HG02943 (cell line): ENCODE results near the gene MOV10.

ENCODE experiments used
- ATAC-seq: cut with Tn5 transposase; IDR thresholded peaks from one replicate; pipeline ENCODE4 v1.9.1; 2021; ENCODE audit warnings: mild to moderate bottlenecking, low read depth, moderate library complexity; ENCODE audit not compliant: unreplicated experiment

Gene MOV10

DNA sequence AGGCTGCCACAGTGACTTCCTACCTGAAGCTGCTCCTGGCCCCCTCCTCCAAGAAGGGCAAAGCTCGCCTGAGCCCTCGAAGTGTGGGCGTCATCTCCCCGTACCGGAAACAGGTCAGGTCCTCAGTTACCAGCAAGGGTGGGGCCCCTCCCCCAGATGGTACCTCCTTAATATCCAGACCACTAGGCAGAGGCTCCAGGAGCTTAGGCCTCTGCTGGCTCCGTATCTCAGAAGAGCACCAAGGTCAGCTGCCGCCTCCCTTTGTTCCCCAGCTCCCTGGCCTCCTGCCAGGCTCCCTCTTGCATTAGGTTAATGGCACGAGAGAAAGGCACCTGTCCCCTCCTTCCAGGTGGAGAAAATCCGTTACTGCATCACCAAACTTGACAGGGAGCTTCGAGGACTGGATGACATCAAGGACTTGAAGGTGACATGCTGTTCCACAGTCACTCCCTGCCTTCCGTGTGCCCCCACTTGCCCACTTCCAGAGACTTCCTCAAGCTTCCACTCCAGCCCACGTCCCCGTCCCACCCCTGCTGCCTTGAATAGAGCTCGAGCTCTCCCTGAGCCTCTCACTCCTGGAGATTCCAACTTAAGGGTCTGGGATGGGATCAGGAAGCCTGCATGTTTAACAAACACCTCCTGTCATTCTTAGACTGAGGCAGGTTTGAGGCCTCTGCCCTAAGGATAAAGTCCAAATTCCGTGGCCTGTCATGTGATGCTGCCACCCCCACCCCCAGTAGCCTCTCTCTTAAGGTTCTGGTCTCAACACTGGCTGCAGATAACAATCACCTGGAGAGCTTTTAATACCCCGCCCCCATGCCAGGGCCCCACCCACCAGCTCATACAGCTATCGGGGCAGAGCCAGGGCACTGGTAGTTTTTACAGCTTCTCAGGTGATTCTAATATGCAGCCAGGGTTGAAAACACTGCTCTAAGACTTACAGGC is 24.2 kb downstream of the MOV10 start:
- ATAC-seq: no peak

DNA sequence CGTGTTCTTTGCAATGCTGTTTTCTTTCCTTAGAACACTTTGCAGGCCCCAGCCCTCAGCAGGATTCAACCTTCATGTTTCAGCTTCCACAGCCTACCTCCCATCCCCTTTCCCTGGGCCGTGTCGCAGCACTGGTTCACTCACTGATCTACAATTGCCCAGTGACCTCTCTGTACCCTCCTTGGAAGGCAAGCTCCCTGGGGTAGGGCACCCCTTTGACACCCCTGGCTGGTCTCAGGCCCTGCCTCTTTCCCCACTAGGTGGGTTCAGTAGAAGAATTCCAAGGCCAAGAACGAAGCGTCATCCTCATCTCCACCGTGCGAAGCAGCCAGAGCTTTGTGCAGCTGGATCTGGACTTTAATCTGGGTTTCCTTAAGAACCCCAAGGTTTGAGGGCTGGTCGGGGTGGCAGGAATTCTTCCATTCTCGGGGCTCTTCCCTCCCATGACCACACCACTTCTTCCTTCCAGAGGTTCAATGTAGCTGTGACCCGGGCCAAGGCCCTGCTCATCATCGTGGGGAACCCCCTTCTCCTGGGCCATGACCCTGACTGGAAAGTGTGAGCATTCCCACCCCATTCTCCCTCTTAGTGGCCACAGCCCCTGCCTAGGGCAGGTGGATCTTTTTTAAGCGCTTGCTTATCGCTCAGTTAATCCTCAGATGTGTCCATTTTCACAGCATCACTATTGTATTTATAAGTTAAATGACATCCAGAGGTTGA is 25.1 kb downstream of the MOV10 start:
- ATAC-seq: no peak

DNA sequence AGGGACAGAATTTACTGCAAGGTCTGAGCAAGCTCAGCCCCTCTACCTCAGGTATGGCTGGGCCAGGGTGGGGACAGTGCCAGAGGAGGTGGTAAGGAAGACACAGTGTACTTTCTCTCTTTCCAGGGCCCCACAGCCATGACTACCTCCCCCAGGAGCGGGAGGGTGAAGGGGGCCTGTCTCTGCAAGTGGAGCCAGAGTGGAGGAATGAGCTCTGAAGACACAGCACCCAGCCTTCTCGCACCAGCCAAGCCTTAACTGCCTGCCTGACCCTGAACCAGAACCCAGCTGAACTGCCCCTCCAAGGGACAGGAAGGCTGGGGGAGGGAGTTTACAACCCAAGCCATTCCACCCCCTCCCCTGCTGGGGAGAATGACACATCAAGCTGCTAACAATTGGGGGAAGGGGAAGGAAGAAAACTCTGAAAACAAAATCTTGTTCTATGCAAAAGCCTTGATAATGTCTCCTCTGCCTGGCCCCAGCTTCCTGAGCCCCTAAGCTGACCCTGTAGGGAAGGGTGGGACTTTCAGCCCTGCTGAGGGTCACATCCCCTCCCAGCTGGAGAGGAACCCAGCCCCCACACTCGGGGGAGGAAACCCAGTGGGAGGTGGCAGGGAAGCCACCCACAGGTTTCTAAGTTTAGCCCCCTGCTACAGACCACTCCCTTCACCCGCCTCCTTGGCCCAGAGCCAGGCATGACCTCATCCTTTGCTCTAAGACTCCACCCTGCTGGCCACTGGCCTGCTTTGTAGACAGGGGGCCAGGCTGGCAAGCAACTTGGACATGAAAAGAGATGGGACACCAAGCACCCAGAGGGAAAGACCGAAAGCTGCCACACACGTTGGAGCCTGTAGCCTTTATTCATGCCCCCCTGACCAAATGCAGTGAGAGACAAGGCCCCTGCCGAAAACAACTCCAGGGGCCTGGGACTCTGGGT is 26.1 kb downstream of the MOV10 start:
- ATAC-seq: no peak

DNA sequence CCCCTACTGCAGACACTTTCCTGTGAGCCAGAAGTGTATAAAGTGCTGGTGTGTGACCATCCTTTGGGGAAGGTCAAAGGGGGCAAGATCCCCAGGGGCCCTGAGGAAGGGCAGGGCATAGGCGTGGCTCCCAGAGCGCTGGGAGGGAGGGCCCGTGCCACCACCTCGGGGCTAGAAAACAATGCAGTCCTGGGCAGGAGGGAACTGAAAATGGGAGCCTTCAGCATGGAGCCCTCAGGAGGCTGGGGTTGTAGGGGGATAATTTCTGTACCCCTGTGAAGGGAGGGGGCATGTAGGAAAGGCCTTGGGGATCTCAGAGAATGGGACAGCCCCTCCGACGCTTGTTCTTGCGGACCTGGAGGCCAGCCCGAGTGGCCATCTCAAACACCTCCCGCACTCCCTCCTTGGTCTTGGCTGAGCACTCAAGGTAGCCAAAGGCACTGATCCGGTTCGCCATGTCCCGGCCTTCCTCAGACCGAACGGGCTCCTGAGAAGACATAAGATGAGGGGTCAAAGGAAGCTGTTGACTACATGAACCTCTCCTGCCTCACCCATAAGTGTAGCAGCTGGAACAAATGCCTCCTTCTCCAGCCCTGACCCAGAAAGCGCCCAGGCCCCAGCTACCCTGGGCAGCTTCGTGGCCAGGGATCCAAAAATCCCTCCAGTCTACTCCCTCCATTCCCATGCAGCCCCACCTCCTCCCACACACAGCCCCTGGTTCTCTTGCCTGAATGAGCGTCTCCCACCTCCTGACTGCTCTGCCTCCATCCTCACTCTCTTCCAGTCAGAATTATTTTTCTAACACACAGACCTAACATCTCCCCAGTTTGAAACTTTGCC is 27.0 kb downstream of the MOV10 start:
- ATAC-seq: no peak

DNA sequence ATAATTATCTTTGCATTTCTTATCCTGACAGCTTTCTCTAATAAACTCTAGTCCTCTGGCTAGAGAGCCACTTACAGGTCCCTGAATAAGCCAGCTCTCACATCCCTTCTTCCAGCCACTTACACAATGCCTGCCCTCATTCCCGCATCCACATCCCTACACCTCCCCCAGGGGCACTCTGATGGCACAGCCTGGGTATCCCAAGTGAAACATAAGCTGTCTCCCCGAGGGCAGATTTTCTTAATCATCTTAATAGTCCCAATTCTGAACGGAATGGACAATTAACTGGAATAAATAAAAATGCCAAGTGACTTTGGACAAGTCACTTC is 27.6 kb downstream of the MOV10 start:
- ATAC-seq: no peak

DNA sequence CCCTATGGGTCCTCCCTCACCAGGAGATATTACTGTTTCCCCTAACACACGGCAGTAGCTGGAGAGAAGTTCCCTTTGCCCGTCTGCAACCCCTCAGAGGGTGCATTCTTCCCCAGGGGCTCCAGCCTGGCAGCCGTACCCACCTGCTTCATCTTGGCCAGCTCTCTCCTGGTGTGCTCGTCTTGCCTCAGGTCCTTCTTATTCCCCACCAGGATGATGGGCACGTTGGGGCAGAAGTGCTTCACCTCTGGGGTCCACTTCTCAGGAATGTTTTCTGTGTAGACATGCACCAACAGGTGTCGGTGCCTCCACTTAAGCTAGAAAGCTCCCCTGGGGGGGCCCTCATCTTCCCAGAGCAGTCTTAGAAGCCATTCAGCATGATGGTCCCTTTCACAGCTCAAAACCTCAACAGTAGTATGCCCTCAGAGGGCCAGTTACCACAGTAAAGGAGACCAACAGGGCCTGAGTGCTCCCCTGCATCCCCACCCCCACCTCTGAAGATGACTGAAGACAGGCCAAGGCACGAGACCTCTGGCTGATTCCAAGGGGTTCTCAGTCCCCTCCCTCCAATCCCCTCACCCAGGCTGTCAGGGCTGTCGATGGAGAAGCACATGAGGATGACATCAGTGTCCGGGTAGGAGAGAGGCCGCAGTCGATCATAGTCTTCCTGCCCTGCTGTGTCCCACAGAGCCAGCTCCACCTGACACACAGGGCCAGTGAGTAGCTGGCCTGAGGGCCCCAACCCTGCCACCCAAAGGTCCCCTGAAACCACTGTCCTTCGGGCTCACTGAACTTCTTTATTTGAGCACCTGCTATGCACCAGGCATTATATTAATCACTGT is 28.2 kb downstream of the MOV10 start:
- no peak for ATAC-seq

DNA sequence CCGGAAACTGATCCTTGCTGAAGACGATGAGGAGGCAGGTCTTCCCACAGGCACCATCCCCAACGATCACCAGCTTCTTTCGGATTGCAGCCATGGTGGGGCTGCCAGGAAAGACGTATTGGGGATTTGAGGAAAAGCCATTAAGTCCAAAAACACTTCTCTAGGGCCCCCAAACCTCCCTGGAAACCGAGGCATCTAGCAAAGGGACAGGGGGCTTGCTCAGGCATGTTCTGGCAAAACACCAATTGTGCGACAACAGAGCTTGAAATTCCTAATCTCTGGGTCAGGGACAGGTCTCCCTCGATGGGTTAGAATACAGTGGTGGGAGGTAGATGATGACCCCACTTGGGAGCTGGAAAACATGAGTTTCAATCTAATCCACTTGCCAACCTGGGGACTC is 29.2 kb downstream of the MOV10 start:
- ATAC-seq: no peak

DNA sequence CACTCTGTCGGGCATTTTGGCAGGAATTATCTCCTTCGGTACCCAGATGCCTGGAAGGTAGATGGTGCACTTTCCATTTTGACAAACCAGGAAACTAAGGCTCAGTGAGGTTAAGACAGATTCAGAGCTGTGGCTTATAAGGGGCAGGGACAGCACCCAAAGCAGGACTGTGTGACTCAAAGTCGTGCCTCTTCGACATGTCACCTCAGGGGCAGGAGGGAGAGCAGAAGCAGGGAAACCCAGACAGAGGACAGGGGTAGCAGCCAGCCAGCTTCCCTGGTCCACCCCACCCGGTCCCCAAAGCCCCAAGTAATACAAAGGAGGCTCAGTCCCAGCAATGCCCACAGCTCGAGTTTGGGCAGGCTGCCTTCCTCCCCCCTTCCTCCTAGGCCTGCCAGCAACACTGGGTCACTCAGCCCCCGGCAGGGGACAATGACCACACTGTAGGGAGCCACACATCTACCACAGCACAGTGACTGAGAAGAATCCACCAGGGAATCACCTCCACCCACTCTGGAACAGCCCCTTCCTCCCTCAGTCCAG is 30.0 kb downstream of the MOV10 start:
- ATAC-seq: no peak

DNA sequence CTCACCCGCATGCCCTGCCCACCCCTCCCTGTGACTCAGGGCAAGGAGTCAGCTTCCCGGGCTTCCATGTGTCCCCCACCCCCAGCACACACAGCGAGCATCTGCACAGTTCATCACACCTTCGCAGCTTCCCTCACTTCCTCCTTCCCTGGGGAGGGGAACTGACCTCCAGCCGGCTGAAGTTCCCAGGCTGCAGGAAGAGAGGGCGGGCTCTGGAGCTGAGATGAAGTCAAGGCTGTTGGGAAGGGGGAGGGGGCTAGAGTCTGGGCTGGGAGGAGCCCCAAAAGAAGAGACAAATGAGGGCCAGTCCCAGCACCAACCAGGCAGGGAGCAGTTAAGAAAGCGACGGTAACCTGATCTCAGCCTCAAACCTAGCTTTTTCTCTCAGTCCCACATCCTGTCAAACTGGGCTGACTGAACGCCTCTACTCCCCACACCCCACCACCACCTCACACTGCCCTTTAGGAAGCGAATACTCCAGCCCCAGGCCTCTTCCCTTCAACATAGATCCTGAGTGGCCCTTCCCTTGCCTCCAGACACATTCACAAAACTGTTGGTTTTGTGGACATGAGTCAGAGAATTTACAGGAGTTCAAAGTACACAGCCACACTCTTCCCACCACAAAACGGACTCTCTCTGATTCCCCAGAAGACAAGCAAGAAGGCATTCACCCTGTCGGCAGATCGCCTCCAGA is 30.6 kb downstream of the MOV10 start:
- ATAC-seq: peak; percentile 46

DNA sequence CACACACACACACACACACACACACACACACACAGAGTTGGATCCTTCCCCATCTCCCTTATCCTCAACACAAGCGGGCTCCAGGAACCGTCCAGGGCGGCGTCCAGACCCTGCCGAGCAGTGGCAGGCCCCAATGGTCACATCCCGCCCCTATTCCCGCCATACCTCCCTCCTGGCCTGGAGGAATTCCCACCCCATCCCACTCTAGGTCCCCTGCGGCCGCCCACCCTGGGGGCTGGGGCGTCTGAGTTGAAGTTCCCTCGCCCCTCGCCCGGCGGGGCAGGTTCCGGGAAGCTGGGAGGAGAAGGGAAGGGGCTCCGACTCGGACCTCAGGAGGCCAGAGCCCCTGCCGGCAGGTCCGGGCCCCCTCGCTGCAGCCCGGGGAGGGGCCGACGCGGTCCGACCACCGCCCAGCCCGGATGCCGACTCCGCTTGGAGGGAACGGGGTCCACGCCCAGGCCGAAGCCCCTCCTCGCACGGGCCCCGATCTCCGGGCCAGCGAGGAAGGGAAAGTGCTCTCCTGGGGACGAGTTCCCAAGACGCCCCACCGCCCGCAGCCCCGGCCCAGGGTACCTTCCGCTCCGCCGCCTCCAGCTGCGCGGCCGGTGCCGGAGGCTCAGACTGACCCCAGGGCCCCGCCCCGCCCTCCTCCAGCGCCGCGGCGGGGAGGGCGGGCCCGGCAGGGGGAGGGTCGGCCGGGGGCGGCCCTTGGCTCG is 32.2 kb downstream of the MOV10 start, which contains the start of gene RHOC:
Gene RHOC, minus strand, starts transcription at position 623 of the 716 bp plus-strand sequence. CDS start 3,328 bp downstream, outside the sequence.
- peak; percentile 60 for ATAC-seq

DNA sequence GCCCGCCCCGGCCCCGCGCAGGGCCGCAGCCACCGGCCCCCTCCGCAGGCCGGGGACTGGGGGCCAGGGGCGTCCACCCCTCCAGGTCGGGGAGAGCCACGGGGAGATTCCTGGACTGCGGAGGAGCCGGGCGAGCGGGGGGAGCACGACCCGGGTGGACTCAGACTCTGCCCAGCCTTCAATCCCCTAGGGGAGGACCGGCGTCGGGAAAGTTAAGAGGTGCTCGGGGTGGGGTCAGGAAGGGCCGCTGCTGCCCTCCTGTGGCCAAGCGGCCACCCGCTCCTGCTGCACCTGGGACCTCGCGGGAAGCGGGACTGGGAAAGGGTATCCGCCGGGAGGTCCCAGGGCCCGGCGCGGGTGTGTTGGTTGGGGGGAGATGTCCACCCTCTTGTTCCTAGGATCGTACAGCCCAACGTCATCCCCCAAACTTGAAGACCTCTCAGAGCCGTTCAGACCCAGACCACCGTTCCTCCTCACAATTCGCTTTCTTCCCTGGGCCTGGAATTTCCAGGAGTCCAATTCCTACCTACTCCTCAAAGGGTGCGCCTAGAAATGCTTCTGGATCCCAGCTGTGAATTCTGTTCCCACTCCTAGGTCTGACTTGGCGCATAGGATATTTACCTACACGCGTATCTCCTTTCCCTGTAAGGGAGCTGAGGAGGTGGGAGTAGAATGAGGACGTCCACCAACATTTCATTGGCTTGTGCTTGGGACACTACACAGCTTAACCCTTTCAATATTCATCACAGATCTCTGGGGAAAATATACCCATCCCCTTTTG is 33.0 kb downstream of the MOV10 start:
- ATAC-seq: peak; percentile 64

DNA sequence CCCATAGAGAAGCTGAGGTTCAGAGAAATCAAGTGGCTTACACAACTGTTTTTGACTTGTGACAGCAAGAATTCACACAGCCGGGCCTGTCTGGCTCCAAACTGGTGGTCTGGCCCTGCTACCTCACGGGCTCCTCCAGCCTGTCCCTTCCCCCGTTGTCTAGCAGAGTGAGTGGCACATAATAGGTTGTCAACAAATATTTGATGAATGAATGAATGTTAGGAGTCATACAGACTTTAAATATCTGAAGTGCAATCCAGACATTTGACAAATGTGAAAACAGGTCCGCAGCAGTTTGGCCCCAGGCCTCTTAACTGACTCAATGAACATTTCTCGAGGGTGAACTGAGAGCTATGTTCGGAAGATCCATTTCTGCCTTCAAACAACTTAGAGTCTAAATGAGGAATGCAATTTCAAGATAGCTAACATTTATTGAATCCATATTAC is 33.6 kb downstream of the MOV10 start:
- no peak for ATAC-seq

DNA sequence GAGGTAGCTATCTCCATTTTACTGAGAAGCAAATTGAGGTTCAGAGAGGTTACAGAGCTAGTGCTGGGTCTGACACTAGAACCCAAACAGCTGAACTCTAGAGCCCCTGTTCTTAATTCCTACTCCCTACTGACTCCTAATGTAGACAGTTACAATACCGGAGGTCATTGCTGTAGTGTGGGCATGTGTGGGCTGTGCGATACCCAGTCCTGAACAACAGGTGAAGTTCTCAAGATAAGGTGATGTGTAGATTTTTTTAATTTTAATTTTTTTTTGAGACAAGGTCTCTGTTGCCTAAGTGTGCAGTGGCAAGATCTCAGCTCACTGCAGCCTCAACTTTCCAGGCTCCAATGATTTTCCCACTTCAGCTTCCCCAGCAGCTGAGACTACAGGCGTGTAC is 34.0 kb downstream of the MOV10 start:
- no peak for ATAC-seq

DNA sequence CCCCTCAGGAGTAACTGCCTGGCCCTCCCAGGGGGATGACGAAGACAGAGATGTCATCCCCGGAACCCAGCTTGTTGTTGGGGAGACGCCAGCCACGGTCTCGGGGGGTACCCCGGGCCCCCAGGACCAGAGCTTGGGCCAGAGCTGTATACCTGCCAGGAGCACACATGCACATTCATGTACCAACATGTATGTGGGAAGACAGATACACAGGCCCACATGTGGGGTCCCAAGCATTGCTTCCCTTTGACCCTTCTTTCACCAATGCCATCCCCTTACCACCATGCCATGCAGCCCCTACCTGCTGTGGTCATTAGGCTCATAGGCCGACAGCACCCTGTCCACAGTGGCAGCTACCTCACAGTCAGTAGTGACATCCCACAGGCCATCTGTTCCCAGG is 35.7 kb downstream of the MOV10 start:
- no peak for ATAC-seq

DNA sequence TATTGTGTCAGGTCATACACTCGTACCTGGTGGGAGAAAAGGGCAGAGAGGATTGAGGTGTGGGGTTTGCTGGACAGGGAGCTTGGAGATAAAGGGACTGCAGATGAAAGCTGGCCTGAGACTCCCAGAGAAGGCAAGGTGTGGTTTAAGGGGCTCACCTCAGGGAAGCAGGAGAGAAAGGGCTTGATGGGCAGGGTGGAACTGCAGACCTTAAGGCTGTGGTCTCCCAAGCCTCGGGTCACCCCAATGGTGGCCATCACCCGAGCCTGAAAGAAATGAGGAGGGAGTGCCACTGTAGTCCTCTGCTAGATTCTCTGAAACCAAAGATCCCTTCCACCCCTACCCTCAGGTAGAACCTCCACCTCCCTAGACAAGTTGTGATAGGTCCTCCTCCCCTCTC is 36.1 kb downstream of the MOV10 start:
- ATAC-seq: no peak

DNA sequence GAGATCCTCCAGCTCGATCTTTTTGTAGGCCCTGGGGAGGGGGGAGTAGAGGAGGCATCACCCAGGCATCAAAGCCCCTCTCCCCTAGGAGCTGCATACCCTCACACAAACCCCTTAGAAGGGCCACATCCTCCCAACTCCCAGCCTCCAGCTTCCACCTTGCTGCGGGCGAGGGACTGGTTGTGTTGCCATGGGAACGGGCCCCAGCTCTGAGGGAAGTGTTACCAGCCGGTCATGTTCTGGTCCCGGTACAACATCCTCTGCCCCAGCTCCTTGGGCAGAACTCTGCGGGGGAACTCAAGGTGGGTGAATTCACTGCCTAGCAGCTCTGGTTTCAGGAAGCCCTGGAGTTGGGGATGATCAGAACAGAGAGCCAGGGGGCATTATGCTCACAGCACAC is 36.6 kb downstream of the MOV10 start:
- ATAC-seq: no peak

DNA sequence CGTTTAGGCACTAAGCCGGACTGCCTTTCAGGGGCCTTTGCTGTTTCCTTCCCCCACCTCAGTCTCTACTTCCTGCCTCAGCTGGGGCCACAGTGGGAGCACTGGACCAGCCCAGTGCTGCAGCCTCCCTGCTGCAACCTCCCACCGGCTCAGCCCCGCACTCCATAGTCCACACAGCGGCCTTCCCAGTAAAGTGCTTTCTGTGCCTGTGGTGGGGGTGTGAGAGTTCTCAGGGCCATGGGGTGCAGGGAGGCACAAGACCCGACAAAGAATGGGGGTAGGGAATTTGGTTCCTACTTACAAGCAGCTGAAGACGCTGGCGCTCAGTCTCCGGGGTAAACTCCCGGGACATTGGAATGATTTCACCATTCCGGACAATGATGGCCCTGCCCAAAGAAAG is 37.2 kb downstream of the MOV10 start:
- no peak for ATAC-seq
